22Rv1 (cell line): ENCODE measurements around the gene PALD1.

ENCODE experiments used
- ZFX ChIP-seq: fragments of 450-650 bp; IDR thresholded peaks from 2 replicates; pipeline ENCODE4 v1.6.1; 2017; ENCODE audit warnings: antibody characterized with exemption, borderline replicate concordance
- TF ChIP-seq, protein P1 (sequence below): fragments of 450-650 bp; IDR thresholded peaks from 2 replicates; pipeline ENCODE4 v1.5.1; 2017; ENCODE audit warnings: mild to moderate bottlenecking

DNA sequence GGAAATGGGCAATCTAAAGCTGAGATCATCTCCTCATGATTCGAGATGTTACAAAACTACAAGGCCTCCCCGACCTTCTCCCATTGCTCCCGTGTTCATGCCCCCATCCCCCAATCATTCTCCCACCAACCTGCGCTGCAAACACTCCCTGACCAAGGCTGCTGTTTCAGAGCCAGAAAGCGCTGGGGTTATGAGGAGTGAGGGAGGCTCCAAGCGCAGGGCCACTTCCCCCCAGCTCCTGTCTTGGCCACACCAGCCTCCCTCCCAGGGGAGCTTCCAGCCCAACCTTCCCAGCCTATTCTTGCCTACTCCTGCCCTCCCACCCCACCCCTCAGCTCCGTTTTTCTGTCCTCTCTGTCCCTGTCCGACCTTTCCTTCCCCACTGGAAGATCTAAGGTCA, 22.4 kb upstream of the PALD1 start:
- TF ChIP-seq, protein P1, sequence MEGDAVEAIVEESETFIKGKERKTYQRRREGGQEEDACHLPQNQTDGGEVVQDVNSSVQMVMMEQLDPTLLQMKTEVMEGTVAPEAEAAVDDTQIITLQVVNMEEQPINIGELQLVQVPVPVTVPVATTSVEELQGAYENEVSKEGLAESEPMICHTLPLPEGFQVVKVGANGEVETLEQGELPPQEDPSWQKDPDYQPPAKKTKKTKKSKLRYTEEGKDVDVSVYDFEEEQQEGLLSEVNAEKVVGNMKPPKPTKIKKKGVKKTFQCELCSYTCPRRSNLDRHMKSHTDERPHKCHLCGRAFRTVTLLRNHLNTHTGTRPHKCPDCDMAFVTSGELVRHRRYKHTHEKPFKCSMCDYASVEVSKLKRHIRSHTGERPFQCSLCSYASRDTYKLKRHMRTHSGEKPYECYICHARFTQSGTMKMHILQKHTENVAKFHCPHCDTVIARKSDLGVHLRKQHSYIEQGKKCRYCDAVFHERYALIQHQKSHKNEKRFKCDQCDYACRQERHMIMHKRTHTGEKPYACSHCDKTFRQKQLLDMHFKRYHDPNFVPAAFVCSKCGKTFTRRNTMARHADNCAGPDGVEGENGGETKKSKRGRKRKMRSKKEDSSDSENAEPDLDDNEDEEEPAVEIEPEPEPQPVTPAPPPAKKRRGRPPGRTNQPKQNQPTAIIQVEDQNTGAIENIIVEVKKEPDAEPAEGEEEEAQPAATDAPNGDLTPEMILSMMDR = no peak
- TF ChIP-seq ZFX = no peak
